Superior temporal gyrus (tissue), 1 donor: ENCODE results near the gene CHRNA3.

ENCODE experiments used
- DNase-seq: peaks from one replicate; pipeline ENCODE4 v3.0.0-alpha.2; 2016; ENCODE audit errors: extremely low spot score

Gene CHRNA3

DNA sequence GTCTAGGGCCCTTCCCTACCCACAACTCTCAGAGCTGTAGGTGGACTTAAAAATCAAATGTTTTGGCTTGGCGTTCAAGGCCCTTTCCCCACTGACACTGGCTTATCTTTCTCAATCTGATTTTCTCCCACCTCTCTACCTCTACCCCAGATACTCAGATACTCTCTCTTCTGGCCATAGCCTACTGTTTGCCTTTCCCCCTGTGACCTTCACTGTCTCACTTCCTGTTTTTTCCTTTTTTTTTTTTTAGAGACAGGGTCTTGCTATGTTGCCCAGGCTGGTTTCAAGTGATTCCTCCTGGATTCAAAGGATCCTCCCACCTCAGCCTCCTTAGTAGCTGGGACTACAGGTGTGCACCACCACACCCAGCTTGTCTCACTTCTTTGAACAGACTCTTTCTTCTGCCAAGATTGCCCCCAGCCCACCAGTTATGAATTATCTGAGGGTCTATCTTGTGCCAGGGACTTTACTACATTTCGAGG, 15.6 kb upstream of the CHRNA3 start:
- no peak for DNase-seq

DNA sequence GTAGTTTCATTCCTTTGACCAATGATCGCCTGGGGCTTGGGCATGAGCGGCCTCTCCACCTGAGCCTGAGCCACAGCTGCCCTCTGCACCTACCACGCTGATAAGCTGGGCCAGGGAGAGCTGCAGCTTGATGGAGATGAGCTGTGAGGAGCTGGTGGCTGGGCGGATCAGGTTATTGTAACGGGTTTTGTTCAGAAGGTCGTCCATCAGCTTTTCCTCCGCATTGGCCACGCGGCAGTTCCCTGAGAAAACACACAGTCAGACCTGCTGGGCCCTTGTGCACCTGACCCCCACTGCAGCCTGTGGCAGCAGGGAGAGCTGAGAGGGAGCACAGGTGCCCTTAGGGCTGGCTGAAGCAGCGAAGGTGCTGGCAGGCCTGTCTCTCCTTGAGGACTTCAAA, 14.6 kb upstream of the CHRNA3 start:
- no peak for DNase-seq

DNA sequence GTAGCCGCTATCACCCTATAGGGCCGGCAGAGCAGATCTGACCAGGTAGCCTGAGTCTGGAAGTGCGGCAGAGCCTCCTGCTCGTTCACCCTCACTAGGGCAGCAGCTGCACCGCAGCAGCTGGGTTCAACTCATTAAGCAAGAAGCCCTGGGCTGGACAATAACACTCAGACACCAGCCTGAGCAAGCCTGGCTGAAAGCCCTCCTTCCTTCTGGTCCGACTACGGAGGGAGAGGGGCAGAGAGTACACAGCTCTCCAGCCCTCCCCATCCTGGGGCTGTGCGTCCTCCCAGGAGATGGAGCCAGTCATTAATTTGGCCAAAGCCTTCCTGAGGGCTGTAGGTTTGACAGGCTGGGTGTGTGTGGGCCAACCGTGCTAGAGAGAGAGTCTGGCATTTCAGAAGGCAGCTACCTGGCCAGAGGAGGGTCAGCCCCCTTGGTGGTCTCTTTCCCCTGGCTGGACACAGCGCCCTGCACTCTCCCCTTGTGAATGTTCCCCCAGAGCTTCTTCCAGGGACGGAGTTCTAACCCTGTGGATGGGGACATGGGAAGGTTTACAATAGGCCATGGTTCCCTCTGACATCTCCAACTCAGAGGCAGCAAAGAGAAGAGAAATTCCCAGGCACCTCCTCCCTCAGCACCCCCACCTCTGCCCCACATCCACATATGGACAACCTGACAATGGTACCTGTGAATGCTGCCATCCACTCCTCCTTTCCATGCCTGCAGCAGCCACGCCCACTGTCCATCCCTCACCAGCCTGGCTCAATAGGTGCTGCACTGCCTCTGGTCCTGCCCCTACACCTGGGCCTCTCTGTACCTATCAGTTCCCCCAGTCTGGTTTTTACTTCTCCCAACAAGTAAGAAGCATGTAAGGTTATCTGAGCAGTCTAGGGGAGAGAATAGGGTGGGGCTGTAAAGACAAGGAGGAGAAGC, 13.7 kb upstream of the CHRNA3 start:
- DNase-seq: no peak

DNA sequence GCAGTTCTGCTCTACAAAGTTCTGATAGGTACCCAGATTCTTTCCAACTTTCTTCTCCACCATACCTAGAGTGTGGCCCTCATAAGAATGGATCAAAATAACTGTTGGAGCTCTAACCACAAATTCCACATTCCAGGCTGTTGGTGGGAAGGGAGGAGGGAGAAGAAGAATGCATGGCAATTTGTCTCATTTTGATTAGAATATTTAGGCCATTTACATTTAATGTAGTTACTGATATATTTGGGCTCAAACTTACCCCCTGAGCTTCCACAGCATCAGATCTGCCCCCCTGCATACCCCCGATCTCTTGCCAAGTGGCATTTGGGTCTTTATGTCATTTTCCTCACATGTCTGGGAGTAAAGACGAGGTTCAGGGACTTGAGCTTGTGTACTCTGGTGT, 12.6 kb upstream of the CHRNA3 start:
- no peak for DNase-seq

DNA sequence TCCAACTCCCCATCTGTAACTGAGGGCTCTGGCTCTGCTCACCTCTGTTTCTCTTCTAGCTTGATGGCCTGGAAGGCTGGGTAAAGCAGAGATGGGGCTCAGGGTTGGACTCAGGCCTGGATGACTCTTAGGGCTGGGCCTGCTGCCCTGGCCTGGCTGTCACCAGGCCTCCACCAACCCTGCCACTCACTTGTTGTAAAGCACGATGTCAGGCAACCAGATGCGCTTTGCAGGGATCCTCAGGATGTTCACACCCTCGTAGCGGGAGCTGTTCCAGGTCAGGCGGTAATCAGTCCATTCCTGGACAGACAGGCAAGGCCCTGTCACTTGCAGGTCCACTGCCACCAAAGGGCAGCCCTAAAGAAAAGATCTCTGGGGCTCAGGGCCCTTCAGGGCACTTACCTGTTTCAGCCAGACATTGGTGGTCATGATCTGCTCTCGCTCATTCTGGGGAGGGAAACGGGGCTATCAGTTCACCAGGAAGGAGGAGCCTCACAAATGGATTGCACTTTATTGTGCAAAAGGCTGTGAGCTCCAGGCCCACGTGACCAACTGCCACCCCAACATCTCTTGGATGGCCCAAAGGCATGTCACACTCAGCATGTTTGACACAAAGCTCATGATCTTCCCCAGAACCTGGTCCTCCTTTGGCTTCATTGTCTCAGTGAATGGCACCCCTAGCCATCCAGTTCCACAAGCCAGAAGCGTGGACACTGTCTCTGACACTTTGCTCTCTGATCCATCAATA, 10.3 kb upstream of the CHRNA3 start:
- DNase-seq: no peak

DNA sequence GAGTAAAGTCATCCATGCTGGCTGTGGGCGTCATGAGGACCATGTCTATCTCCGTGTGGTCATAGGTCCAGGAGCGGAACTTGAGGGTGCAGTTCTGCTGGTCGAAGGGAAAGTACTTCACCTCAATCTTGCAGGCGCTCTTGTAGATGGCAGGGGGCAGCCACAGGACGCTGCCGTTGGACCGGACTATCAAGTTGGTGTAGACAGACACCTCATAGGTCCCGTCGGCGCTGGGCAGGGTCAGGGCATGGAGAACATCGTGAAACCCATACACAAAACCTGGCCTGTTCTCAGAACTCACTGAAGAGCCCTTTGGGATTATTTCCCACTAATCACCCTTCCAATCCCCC, 8.9 kb upstream of the CHRNA3 start:
- no peak for DNase-seq

DNA sequence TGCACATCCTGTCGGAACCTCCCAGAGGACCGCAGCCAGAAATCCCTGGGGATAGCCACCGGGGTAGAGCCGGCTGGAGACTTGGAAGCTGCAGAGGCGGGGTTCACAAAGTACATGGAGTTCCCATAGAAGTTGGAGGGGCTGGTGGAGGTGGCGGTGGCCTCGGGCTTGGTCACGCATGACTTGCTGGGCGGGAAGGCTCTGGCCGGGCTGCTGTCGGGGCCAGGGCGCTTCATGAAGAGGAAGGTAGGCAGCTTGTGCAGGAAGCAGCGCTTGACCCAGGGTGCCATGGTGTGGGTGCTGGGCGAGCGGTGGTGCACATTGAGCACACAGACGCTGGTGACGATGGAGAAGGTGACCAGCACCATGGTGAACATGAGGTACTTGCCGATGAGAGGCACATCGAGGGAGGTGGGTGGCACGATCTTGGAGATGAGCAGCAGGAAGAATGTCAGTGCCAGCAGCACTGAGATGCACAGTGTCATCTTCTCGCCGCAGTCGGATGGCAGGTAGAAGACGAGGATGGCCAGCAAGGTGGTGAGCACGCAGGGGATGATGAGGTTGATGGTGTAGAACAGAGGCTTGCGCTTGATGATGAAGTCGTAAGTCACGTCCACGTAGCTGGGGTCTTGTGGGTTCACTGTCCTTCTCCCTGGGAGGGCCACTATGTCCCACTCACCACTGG, 8.4 kb upstream of the CHRNA3 start:
- DNase-seq: no peak

DNA sequence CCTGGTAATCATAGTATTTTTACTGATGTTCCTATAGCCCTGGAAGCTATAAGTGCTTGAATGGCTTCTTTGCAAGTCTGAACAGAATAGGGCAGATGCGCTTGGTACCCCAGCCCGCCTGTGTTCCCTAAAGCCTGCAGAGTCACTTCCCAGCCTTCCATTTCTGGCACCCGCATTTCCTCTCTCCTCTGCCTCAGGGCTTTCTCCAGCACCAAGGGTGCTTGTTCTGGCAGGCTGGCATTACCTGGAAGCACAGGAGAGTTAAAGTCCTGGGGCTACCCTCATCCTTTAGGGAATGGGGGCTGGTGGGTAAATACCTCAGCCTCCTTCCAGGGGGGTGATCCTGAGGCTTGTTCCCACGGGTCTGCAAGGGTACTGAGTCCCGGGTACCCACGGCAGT, 7.4 kb upstream of the CHRNA3 start:
- DNase-seq: no peak

DNA sequence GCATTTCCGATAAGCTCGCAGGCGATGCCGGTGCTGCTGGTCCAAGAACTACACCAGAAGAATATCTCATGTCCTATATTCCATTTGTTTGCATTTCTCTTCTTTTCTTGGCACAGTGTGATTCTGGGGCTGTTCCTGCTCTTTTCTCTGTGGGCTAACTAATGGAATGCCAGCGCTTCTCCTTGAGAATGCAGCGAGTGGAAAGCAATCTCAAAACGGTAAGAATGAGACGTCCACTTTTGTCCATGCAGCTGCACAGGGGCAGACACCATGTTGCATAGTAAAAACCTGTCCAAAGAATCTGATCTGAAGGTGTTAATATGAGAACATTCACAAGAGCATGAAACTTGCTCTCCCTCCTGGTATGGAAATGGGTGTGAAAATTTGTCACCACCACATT, 6.6 kb upstream of the CHRNA3 start:
- DNase-seq: no peak

DNA sequence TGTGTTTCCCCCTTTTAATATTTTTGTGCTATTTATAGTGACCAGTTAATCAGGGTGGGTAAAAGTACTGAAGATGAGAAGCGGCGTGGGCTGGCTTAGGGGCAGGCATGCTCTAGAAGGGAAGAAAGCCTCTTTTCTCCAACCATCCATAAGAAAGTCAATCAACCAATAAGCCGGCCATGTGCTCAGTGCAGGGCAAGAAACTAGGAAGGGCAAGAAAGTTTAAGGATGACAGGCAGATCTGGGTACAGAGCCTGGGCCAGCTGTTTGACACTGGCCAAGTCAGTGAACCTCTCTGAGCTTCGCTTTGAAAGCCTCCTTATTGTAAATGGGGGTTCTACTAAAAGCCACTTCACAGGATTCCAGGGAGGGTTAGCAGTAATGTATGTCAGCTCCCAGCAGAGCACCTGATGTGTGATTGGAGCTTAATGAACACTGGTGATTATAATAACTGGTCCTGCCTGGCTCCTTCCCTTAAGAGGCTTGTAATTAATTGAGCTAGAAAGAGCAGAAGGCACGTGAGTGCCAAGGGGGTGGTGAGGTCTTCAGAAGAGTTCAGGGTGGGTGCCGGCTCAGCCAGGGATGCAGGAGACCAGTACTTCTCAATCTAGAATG, 5.7 kb upstream of the CHRNA3 start:
- no peak for DNase-seq

DNA sequence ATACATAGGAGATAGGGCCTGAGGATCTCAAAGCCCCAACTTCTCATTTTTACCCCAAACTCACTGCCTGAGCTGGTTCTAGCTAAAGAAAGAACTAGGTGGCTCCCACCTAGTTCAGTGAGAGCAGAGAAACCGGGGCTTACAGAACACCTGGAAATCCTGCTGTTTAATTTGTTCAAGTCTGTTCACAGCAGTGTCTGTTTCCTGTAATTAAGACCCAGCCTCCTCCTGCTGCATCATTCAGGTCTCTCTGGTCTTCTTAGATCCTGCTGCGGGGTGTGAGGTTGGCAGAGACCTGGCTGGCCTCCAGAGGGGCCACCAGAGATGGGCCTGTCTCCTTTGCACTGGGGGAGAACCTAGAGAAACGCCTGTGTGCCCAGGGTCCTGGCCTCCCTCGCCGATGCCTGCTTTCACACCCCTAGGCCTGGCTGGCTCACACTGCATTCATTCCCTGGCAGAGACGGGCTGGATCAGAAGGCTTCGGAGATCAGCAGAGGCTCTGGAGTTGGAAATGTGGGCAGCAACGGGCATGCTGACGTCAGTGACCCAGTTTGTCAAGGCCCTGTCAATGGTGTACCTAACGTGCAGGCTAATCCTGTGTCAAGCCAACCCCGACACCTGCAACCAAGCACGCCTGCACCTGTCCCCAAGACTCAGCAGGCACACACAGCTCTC, 4.9 kb upstream of the CHRNA3 start:
- no peak for DNase-seq

DNA sequence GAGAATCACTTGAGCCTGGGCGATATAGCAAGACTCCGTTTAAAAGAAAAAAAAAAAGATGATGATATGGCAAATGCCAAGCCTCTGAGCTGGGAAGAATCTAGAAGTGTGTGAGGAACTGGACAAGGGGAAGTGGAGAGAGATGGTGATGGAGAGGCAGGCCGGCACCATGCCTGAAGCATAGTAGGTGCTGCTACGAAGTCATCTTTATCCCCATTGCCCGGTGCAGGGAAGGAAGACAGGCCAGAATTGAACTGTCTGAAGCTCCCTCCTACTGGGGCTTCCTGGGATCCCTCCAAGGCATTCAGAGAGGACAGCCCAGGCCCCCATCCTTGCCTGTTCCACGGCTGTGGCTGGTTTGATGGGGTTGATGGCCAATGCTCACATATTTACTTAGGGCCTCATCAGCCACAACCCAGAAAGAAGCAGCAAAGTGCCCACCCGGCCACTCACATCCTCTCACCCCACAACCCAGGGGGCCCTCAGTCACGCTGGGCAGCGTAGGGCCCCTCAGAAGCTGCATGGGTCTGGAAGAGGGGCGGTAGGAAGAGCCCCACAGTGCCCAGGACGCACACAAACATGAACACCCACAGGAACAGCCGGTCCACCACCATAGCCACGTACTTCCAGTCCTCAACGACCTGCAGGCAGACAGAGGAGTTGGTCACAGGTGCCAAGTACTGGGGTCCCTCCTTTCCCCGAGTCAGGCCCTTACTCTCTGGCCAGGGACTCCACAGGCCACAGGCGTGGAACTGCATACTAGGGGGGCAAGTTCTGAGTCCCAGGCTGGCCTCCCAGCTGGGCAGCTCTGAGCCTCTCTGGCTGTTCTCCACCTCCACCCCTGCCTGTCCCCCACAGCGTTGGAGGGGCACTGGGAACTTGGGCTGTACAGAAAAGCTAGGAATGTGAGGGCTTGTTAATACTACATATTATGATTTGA, 4.1 kb upstream of the CHRNA3 start:
- no peak for DNase-seq

DNA sequence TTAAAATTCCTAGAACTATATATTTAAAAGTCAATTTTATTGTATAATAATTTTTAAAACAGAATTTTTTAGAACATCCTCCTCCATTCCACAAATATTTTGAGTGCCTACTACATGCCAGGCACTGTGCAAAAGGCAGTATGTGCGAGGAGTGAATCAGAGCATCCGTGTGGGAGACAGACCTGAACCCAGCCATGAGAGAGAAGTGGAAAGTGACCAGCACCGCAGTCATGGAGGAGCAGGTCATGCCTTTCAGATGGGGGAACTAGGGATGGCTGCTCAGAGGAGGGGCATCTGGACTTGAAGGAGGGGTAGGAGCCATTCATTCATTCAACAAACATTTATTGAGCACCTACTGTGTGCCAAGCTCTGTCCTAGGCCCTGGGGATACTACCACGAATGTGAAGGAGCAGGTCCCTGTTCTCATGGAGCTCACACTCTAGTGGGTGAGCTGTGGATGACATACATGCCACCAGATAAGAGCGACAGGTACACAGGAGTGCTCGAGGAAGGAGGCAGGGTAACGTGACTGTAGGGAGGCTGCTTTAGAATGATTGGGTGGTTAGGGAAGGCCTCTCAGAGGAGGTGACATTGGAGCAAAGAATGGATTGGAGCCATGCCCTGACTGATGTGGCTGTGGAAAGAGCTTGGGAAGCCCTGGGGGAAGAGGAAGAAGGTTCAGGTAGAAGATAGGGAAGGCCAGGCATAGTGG, 3.1 kb upstream of the CHRNA3 start:
- no peak for DNase-seq

DNA sequence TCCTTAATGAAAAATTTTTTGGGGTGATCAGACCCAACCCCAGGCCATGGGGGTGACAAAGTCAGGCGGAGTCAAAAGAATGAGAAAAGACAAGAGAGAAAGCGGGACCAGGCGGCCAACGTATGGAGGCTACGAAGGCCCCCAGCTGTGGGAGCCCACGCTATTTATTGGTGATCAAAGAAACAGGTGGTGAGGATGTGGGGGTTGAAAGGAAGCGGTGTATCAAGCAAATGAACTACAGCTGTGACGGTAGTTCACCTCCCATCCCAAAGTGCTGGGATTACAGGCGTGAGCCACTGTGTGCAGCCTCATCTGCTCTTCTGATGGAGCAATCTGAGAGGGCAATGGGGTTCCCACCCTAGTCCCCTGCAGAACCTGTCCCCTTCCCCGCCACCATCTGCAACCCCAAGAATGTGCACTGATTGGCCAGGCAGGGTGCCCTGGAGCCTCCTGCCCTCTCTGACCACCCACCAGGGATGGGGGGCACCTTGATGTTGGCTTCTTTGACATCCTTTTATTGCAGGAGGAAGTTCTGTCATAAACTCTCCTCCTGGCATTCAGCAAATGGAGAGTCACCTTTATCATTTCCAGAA, 1.1 kb upstream of the CHRNA3 start:
- DNase-seq: no peak

DNA sequence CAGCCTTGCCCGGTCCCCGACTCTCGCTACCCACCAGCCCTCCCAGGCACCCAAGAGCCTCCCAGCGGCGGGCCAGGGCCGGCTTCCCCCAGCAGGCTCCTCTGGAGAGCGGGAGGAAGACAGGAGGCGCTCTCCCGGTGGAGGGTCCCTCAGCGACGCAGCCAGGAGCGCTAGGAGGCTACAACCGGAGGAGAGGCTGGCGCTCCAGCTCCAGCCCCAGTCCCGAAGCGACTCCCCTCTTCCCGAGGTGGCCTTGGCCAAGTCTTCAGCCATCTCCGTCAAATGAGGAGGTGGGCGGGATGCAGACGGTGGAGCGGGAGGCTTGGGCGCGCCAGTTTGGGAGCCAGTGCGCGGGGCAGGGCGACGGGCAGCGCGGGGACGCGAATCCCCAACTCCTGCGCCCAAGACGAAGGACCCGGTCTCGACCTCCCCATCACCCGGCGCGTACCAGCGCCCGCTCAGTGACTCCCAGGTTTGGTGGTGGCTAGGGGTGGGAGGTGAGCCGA, 722 bp downstream of the CHRNA3 start:
- no peak for DNase-seq

DNA sequence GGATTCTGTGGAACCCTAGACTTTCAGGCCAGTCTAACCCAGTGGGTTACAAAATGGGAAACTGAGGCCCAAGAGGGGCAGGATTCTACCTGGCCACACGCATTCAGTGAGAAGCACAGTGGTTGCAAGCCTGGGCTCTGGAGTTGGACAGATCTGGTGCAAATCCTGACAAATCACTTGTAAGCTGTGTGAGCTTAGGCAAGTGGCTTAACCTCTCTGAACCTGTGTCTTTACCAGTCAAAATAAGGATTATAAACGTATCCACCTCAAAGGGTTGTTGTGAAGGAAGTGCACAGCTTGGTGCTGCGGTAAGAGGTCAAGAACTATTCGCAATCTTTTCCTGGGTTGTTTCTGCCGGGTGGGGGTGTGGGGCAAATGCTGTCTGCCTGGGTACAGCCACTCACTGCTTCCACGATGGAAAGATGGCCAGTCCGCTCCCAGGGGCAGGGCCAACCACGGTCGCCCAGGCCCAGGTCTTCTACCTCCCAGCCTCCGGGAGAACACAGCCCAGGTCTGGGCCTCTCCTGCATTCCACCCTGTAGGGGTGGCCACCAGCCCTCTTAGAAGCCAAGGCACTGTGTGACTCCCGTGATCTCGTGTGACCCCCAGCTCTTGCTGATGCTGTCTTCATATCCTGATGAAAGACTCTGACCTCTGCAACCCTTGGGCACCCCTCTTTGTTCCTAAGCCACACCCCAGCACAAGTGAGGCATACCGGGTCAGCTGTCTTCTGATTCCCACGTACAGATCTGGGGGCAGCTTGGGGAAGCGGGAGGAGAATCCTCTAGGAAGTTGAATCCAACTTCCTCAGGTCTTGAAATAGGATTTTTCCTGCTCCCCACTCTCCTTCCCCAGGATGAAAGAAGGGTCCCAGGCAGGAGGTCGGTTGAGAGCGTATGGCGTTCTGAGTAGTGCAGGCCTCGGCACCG, 1.5 kb downstream of the CHRNA3 start:
- DNase-seq: no peak

DNA sequence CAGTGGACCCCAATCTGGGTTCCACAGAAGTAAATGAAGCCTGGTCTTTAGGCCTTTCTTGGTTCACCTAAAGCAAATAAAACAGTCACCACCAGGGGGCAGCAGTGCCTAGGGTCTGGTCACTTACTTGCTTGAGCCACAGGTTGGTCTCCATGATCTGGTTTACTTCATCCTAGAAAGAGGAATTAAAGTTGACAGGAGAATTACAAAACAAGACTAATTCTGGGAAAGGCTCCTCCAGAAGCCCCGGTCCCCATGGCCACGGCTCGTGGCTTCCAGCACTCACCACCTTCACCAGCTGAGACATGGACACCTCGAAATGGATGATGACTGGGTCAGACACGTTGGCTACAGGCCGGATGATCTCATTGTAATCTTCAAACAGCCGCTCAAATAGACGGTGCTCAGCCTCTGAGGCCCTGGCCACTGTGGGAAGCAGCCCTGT, 2.3 kb downstream of the CHRNA3 start:
- DNase-seq: peak; percentile 98

DNA sequence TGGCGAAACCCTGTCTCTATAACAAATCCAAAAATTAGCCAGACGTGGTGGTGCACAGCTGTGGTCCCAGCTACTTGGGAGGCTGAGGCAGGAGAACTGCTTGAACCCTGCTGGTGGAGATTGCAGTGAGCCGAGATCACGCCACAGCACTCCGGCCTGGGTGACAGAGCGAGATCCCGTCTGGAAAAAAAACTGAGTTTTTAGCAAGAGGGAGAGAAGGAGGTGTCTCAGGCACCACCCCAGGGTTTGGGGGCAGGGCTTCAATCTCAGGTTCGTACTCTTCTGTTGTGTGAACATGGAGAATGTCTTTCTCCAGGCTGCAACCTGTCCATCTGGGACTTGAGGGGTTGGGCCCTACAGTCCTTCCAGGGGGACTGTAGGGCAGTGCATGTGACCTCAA, 2.7 kb downstream of the CHRNA3 start:
- no peak for DNase-seq
